A375 (cell line): Measurements from ENCODE around the gene GULP1. TPM values are rescaled to one million over a fixed set of nuclear protein-coding genes. Genes with fewer than 3 reads are reported as not detected.

ENCODE experiments used
- small RNA-seq: library from RNA; depleted of rRNA; stranded (forward); fragments of <200 nt; gene quantifications from one replicate; pipeline ENCODE3, GENCODE V24; 2014
- total RNA-seq: library from RNA; depleted of rRNA; stranded (reverse); fragments of >200 nt; shearing (Covaris generic); gene quantifications from 2 replicates; pipeline ENCODE4 v1.2.3, GENCODE V29; 2014; rRNA removed

The GULP1 gene, protein sequence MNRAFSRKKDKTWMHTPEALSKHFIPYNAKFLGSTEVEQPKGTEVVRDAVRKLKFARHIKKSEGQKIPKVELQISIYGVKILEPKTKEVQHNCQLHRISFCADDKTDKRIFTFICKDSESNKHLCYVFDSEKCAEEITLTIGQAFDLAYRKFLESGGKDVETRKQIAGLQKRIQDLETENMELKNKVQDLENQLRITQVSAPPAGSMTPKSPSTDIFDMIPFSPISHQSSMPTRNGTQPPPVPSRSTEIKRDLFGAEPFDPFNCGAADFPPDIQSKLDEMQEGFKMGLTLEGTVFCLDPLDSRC
- total RNA-seq = 49.0 and 52.8 TPM in 2 replicates

DNA sequence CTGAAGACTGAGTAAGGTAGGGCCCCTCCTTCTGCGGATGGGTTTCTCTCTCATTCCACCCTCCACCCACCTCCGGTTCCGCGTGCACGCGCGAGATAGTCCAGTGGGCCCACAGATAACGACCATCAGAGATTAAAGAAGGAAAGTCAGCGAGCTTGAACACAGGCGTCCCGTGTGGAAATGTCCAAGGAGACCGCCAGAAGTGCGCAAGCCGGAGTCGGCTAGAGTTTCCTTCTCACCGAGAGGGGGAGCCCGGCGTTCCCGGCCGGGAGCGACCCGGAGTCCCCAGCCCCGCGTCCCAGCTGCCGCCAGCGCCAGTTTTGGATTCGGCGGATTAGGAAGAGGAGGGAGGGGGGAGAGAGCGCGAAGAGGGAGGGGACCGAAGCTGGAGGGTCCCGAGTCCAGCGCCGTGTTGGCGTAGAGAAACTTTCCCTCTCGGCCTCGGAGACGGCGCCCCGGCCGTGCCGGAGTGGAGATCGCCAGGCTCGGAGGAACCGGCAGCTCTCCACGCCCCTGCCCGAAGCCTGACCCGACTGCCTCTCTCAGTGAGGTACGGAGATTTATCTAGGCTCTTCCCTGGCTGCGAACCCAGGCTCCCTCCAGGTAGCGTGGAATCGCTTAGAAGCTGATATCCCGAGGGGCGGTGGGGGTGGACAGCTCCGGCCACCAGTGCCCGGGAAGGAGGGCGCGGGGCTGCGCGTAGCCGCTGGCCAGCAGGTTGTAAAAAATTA is at the start of gene GULP1:
Gene GULP1 (plus strand): TSS at position 258 of the 731 bp plus-strand sequence. CDS start 185,829 bp downstream, outside the sequence.

Small RNA genes lying within 50 kb of the gene (small RNA-seq; reads per million reads assigned to genes)
- gene MIR561 (1.4 reads per million, percentile 65 among the genes with 10 or more reads in this experiment), gene RNA5SP114 (0.33 reads per million)
